HepG2 (cell line): Measurements from ENCODE around the gene PARD3. TPM values are rescaled to one million over a fixed set of nuclear protein-coding genes. Genes with fewer than 3 reads are reported as not detected.
A peak's percentile ranks its signal among the peaks of the same experiment; 100 is the strongest.

Experiments used
- GATAD2A ChIP-seq: IDR thresholded peaks from 2 replicates; pipeline ENCODE4 v1.6.1; 2016
- GTF3A ChIP-seq: sonication (generic); formaldehyde crosslinking; conservative IDR thresholded peaks from 2 replicates; pipeline ENCODE4 v1.4.0; 2020; ENCODE audit warnings: mild to moderate bottlenecking, missing genetic modification reagents
- PLSCR1 ChIP-seq: sonication (generic); formaldehyde crosslinking; IDR thresholded peaks from 2 replicates; pipeline ENCODE4 v1.5.0; 2020; ENCODE audit warnings: missing genetic modification reagents, mild to moderate bottlenecking, borderline replicate concordance
- RAD21 ChIP-seq: fragments of 450-650 bp; formaldehyde crosslinking; IDR thresholded peaks from 2 replicates; pipeline ENCODE4 v1.5.0; 2020; ENCODE audit warnings: mild to moderate bottlenecking
- SRSF4 ChIP-seq: fragments of 200-400 bp; formaldehyde crosslinking; IDR thresholded peaks from one replicate; pipeline ENCODE4 v1.6.1; 2018; ENCODE audit warnings: mild to moderate bottlenecking, low read depth, low read length, moderate library complexity; ENCODE audit not compliant: poor library complexity, severe bottlenecking
- TBX2 ChIP-seq: sonication (generic); formaldehyde crosslinking; IDR thresholded peaks from 2 replicates; pipeline ENCODE4 v1.5.0; 2020; ENCODE audit warnings: missing genetic modification reagents, mild to moderate bottlenecking, borderline replicate concordance
- ZBTB44 ChIP-seq: sonication (generic); formaldehyde crosslinking; IDR thresholded peaks from 2 replicates; pipeline ENCODE4 v1.4.0; 2020; ENCODE audit warnings: missing genetic modification reagents
- ZHX1 ChIP-seq: sonication (generic); formaldehyde crosslinking; IDR thresholded peaks from 2 replicates; pipeline ENCODE4 v1.8.1; 2022; ENCODE audit warnings: low read depth, mild to moderate bottlenecking, missing genetic modification reagents
- ZNF121 ChIP-seq: sonication (generic); formaldehyde crosslinking; IDR thresholded peaks from 2 replicates; pipeline ENCODE4 v1.5.0; 2020; ENCODE audit warnings: mild to moderate bottlenecking, missing genetic modification reagents
- ZNF232 ChIP-seq: sonication (generic); formaldehyde crosslinking; IDR thresholded peaks from 2 replicates; pipeline ENCODE4 v1.4.0; 2020; ENCODE audit warnings: missing genetic modification reagents, borderline replicate concordance
- ZNF282 ChIP-seq: fragments of 450-650 bp; IDR thresholded peaks from 2 replicates; pipeline ENCODE4 v1.6.1; 2018; ENCODE audit not compliant: partially characterized antibody
- ZNF292 ChIP-seq: sonication (generic); formaldehyde crosslinking; IDR thresholded peaks from 2 replicates; pipeline ENCODE4 v1.8.1; 2022; ENCODE audit warnings: mild to moderate bottlenecking, low read depth, missing genetic modification reagents, borderline replicate concordance
- ZNF44 ChIP-seq: sonication (generic); formaldehyde crosslinking; IDR thresholded peaks from 2 replicates; pipeline ENCODE4 v1.5.1; 2020; ENCODE audit warnings: mild to moderate bottlenecking, missing genetic modification reagents
- ZNF564 ChIP-seq: sonication (generic); formaldehyde crosslinking; IDR thresholded peaks from 2 replicates; pipeline ENCODE4 v1.8.1; 2023; ENCODE audit warnings: mild to moderate bottlenecking, missing genetic modification reagents
- polyA plus RNA-seq, 8 experiments: library from polyadenylated mRNA; depleted of rRNA in 3 of 8; stranded (reverse) in 7 of 8; unstranded in 1 of 8; fragments of >200 nt; fragmentation: Illumina TruSeq in 4 of 8; extraction: Trizol in 4 of 8; gene quantifications; 2 replicates each; pipeline versions ENCODE4 v1.2.1 to v1.2.3, GENCODE V29; 2011 to 2016; ENCODE audit warnings: low read depth in 4 of 8, missing spikeins in 1 of 8, mixed read lengths in 1 of 8; ENCODE audit not compliant: insufficient read depth in 1 of 8
- total RNA-seq, 5 experiments: library from RNA; depleted of rRNA; stranded (reverse); fragments of >200 nt; fragmentation: Illumina TruSeq; extraction: Trizol; gene quantifications; 2 replicates each; pipeline ENCODE4 v1.2.3, GENCODE V29; 2016; ENCODE audit warnings: low read depth in 1 of 5
- TF ChIP-seq, protein P1 (sequence below): sonication (generic); formaldehyde crosslinking; IDR thresholded peaks from 2 replicates; pipeline ENCODE4 v1.8.0; 2022; ENCODE audit warnings: low read depth, missing genetic modification reagents
- TF ChIP-seq, protein P2 (sequence below): sonication (generic); formaldehyde crosslinking; IDR thresholded peaks from 2 replicates; pipeline ENCODE4 v1.5.1; 2020; ENCODE audit warnings: mild to moderate bottlenecking, missing genetic modification reagents, borderline replicate concordance

Gene PARD3
- total and polyA plus RNA-seq, 2 of the 13 experiments (the other 11 are each of a cell fraction or from before 2014, with no cell fraction given), result 40.9 to 60.0 TPM

- no peak for TF ChIP-seq ZHX1 (CRISPR knock-in tag)
- peak; percentile 80; the same call in 1 of the 2 replicates for TF ChIP-seq TBX2
- TF ChIP-seq GATAD2A, result peak; percentile 77
- TF ChIP-seq, protein P1, sequence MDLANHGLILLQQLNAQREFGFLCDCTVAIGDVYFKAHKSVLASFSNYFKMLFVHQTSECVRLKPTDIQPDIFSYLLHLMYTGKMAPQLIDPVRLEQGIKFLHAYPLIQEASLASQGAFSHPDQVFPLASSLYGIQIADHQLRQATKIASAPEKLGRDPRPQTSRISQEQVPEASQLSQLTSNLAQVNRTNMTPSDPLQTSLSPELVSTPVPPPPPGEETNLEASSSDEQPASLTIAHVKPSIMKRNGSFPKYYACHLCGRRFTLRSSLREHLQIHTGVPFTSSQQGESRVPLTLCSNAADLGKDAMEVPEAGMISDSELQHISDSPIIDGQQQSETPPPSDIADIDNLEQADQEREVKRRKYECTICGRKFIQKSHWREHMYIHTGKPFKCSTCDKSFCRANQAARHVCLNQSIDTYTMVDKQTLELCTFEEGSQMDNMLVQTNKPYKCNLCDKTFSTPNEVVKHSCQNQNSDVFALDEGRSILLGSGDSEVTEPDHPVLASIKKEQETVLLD (CRISPR knock-in tag), result no peak
- no peak for TF ChIP-seq ZNF282
- TF ChIP-seq ZNF232, result no peak
- no peak for TF ChIP-seq ZNF564 (CRISPR knock-in tag)
- TF ChIP-seq ZNF44, result no peak
- TF ChIP-seq PLSCR1 (CRISPR knock-in tag), result no peak
- TF ChIP-seq, protein P2, sequence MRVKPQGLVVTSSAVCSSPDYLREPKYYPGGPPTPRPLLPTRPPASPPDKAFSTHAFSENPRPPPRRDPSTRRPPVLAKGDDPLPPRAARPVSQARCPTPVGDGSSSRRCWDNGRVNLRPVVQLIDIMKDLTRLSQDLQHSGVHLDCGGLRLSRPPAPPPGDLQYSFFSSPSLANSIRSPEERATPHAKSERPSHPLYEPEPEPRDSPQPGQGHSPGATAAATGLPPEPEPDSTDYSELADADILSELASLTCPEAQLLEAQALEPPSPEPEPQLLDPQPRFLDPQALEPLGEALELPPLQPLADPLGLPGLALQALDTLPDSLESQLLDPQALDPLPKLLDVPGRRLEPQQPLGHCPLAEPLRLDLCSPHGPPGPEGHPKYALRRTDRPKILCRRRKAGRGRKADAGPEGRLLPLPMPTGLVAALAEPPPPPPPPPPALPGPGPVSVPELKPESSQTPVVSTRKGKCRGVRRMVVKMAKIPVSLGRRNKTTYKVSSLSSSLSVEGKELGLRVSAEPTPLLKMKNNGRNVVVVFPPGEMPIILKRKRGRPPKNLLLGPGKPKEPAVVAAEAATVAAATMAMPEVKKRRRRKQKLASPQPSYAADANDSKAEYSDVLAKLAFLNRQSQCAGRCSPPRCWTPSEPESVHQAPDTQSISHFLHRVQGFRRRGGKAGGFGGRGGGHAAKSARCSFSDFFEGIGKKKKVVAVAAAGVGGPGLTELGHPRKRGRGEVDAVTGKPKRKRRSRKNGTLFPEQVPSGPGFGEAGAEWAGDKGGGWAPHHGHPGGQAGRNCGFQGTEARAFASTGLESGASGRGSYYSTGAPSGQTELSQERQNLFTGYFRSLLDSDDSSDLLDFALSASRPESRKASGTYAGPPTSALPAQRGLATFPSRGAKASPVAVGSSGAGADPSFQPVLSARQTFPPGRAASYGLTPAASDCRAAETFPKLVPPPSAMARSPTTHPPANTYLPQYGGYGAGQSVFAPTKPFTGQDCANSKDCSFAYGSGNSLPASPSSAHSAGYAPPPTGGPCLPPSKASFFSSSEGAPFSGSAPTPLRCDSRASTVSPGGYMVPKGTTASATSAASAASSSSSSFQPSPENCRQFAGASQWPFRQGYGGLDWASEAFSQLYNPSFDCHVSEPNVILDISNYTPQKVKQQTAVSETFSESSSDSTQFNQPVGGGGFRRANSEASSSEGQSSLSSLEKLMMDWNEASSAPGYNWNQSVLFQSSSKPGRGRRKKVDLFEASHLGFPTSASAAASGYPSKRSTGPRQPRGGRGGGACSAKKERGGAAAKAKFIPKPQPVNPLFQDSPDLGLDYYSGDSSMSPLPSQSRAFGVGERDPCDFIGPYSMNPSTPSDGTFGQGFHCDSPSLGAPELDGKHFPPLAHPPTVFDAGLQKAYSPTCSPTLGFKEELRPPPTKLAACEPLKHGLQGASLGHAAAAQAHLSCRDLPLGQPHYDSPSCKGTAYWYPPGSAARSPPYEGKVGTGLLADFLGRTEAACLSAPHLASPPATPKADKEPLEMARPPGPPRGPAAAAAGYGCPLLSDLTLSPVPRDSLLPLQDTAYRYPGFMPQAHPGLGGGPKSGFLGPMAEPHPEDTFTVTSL (CRISPR knock-in tag), result peak; percentile 51; the same call in 1 of the 2 replicates
- TF ChIP-seq ZNF292 (CRISPR knock-in tag), result peak; percentile 21; the same call in 1 of the 2 replicates
- no peak for TF ChIP-seq ZNF121
- TF ChIP-seq SRSF4, result no peak
- no peak for TF ChIP-seq ZBTB44 (CRISPR knock-in tag)
- no peak for TF ChIP-seq GTF3A (CRISPR knock-in tag)
- no peak for TF ChIP-seq RAD21 (CRISPR knock-in tag)
Measured at GRCh38 chr10:34184939-34185386, 630.1 kb downstream of the PARD3 start (continued).
